HEK293T (cell line): Measurements from ENCODE around the gene STAT6.

Experiments
- BHLHE40 ChIP-seq: fragments of 450-650 bp; IDR thresholded peaks from 2 replicates; pipeline ENCODE4 v1.6.1; 2016; ENCODE audit warnings: mild to moderate bottlenecking, moderate library complexity, borderline replicate concordance
- ELF4 ChIP-seq: fragments of 450-650 bp; IDR thresholded peaks from 2 replicates; pipeline ENCODE4 v1.6.1; 2017; ENCODE audit warnings: antibody characterized with exemption
- FOXA1 ChIP-seq: fragments of 450-650 bp; IDR thresholded peaks from 2 replicates; pipeline ENCODE4 v1.6.1; 2016; ENCODE audit warnings: mild to moderate bottlenecking
- FOXK2 ChIP-seq: fragments of 450-650 bp; IDR thresholded peaks from 2 replicates; pipeline ENCODE4 v1.6.1; 2016; ENCODE audit warnings: mild to moderate bottlenecking
- FOXM1 ChIP-seq: fragments of 450-650 bp; IDR thresholded peaks from 2 replicates; pipeline ENCODE4 v1.6.1; 2017; ENCODE audit warnings: mild to moderate bottlenecking, borderline replicate concordance
- L3MBTL2 ChIP-seq: fragments of 450-650 bp; conservative IDR thresholded peaks from 2 replicates; pipeline ENCODE4 v1.6.1; 2016; ENCODE audit warnings: mild to moderate bottlenecking
- LEF1 ChIP-seq: fragments of 450-650 bp; IDR thresholded peaks from 2 replicates; pipeline ENCODE4 v1.6.1; 2017; ENCODE audit warnings: mild to moderate bottlenecking, borderline replicate concordance
- SP1 ChIP-seq: fragments of 450-650 bp; IDR thresholded peaks from 2 replicates; pipeline ENCODE4 v1.6.1; 2017
- SUZ12 ChIP-seq: fragments of 450-650 bp; IDR thresholded peaks from 2 replicates; pipeline ENCODE4 v1.6.1; 2016; ENCODE audit warnings: mild to moderate bottlenecking
- ZNF384 ChIP-seq: fragments of 450-650 bp; IDR thresholded peaks from 2 replicates; pipeline ENCODE4 v1.6.1; 2016

DNA sequence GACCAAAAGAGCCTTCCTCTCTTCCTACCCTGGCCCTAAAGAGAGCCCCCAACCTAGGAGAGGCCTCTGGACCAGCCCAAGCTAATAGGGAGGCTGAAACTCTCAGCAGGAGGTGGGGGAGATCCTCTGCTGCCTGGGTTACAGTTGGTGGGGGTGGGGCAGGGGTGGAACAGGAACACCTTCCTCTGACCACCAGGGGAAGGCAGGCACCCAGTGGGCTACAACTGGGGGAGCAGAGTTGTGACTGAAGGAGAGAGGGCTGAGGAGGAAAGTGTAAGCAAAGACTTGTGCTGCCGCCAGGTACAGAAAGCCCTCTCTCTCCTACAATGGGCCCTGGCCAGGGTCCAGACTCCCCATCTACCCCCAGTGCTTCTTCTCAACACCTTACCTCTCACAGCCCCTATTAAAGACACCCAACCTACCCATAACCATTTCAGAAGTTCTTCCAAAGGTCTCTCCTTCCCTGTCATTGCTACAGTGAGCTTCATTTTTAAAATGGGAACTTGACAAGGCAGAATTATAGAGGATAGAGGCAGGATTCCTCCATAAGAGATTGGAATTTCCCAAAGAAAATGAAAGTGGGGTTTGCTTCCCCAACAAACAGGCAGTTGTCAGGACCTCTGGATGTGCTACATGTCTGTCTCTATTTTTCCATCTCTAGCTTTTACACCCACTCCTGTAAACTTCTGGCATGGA, 62.6 kb downstream of the STAT6 start:
- TF ChIP-seq SP1 (no peak), BHLHE40 (no peak), ZNF384 (no peak), FOXA1 (no peak), SUZ12 (no peak), FOXM1 (no peak), L3MBTL2 (no peak), FOXK2 (no peak), ELF4 (no peak), LEF1 (no peak)
